ENCODE measurements around the gene AK1. TPM values are rescaled to one million over a fixed set of nuclear protein-coding genes. Genes with fewer than 3 reads are reported as not detected.
A peak's percentile ranks its signal among the peaks of the same experiment; 100 is the strongest.

The AK1 gene
- total and polyA plus RNA-seq, 2 experiments from 2014 or later, result 16.2 to 35.5 TPM

GRCh38 chr9:127825319-127826051, 52.0 kb downstream of the AK1 start:
- H4K20me1 ChIP-seq (replicated peaks; ENCODE audit: insufficient read depth), result no peaks in the 10 kb centered on the region
- H3K9me2 ChIP-seq (ENCODE audit: insufficient read depth), result no peaks in the 10 kb centered on the region
- H3K27ac Mint-ChIP-seq, result peak overlapping the region; percentile 77; the same call in 1 of the 2 replicates
- H2AFZ ChIP-seq, result peak overlapping the region; percentile 66
- peaks cover 8% of the 10 kb centered on the region for H3K4me1 ChIP-seq (ENCODE audit: insufficient read depth)
- no peaks in the 10 kb centered on the region; the same call in 2 of the 3 replicates for H3K9me3 Mint-ChIP-seq
- peak overlapping the region; percentile 45; the same call in 1 of the 2 replicates for H3K4me3 ChIP-seq
- no peaks in the 10 kb centered on the region for H3K36me3 Mint-ChIP-seq (ENCODE audit: low read depth)
- peaks cover 14% of the 10 kb centered on the region for H3F3A ChIP-seq (replicated peaks; ENCODE audit: low read depth)
- peak overlapping the region; percentile 70 for H3K4me3 Mint-ChIP-seq
- DNase-seq (ENCODE audit: low spot score) (peak; percentile 97), ATAC-seq (peak; percentile 87)
- TF ChIP-seq REST (IDR thresholded peaks at IDR 0.05; ENCODE audit: unreplicated experiment) (no peak), ZNF114 (CRISPR knock-in tag; IDR thresholded peaks at IDR 0.05) (no peak), ZNF331 (CRISPR knock-in tag; IDR thresholded peaks at IDR 0.05; ENCODE audit: low read depth) (no peak), STAT1 (IDR thresholded peaks at IDR 0.05; ENCODE audit: unreplicated experiment) (no peak), CREB1 (CRISPR knock-in tag; IDR thresholded peaks at IDR 0.05; ENCODE audit: low read depth) (no peak), EZH2phosphoT487 (IDR thresholded peaks at IDR 0.05; ENCODE audit: unreplicated experiment) (no peak), POLR2AphosphoS5 (IDR thresholded peaks at IDR 0.05; ENCODE audit: low read depth) (peak; percentile 65), JUNB (IDR thresholded peaks at IDR 0.05; ENCODE audit: unreplicated experiment) (no peak), ZNF462 (CRISPR knock-in tag; IDR thresholded peaks at IDR 0.05) (no peak), EZH2 (IDR thresholded peaks at IDR 0.05; ENCODE audit: low read depth, unreplicated experiment) (no peak), NANOG (IDR thresholded peaks at IDR 0.05; ENCODE audit: borderline replicate concordance) (no peak)
- TF ChIP-seq, protein P1, sequence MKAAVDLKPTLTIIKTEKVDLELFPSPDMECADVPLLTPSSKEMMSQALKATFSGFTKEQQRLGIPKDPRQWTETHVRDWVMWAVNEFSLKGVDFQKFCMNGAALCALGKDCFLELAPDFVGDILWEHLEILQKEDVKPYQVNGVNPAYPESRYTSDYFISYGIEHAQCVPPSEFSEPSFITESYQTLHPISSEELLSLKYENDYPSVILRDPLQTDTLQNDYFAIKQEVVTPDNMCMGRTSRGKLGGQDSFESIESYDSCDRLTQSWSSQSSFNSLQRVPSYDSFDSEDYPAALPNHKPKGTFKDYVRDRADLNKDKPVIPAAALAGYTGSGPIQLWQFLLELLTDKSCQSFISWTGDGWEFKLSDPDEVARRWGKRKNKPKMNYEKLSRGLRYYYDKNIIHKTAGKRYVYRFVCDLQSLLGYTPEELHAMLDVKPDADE (IDR thresholded peaks at IDR 0.05), result no peak
- TF ChIP-seq, protein P2, sequence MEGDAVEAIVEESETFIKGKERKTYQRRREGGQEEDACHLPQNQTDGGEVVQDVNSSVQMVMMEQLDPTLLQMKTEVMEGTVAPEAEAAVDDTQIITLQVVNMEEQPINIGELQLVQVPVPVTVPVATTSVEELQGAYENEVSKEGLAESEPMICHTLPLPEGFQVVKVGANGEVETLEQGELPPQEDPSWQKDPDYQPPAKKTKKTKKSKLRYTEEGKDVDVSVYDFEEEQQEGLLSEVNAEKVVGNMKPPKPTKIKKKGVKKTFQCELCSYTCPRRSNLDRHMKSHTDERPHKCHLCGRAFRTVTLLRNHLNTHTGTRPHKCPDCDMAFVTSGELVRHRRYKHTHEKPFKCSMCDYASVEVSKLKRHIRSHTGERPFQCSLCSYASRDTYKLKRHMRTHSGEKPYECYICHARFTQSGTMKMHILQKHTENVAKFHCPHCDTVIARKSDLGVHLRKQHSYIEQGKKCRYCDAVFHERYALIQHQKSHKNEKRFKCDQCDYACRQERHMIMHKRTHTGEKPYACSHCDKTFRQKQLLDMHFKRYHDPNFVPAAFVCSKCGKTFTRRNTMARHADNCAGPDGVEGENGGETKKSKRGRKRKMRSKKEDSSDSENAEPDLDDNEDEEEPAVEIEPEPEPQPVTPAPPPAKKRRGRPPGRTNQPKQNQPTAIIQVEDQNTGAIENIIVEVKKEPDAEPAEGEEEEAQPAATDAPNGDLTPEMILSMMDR (conservative IDR thresholded peaks at IDR 0.05; ENCODE audit: low read depth in 2 of 2), result peak; percentile 55 to 82
- H3K36me3 ChIP-seq (ENCODE audit: insufficient read depth), result no peaks in the 10 kb centered on the region; the same call in 1 of the 2 replicates
- no peaks in the 10 kb centered on the region for H3K79me2 ChIP-seq (replicated peaks; ENCODE audit: insufficient read depth)
- no peak overlapping the region for H3K27ac ChIP-seq (ENCODE audit: low read depth)
- H3K27me3 Mint-ChIP-seq (ENCODE audit: insufficient read depth, low read depth, poor library complexity), result peaks cover 21% of the 10 kb centered on the region
- peaks cover 34% of the 10 kb centered on the region for H3K4me1 Mint-ChIP-seq
- peaks cover 12% of the 10 kb centered on the region; the same call in 1 of the 2 replicates for H3K27me3 ChIP-seq (ENCODE audit: insufficient read depth)
- H3K4me2 ChIP-seq, result peak overlapping the region; percentile 65

All from GM23338 (cell line).